C1 segment of cervical spinal cord (tissue), 14 donors: ENCODE data around the gene UFM1.
A peak's percentile ranks its signal among the peaks of the same experiment; 100 is the strongest.
"Not testable (repeated sequence)": the region's sequence is repeated elsewhere in the genome, so short reads cannot be mapped to it uniquely, and the experiment has no call there.

Experiments
- DNase-seq, 14 donors: peaks; one replicate each; lab custom pipeline; 2025; lab: John Stamatoyannopoulos, UW

Gene UFM1

GRCh38 chr13:38349390-38350113, at the start of gene UFM1:
TSS of gene UFM1 (plus strand) at chr13:38349851. CDS start at chr13:38349920, 69 bp downstream.
- peak; percentile 14 to 92 (median 80) for DNase-seq

- no peak for DNase-seq
Observed at GRCh38 chr13:38301236-38301635, 48.4 kb upstream of the UFM1 start.

DNA sequence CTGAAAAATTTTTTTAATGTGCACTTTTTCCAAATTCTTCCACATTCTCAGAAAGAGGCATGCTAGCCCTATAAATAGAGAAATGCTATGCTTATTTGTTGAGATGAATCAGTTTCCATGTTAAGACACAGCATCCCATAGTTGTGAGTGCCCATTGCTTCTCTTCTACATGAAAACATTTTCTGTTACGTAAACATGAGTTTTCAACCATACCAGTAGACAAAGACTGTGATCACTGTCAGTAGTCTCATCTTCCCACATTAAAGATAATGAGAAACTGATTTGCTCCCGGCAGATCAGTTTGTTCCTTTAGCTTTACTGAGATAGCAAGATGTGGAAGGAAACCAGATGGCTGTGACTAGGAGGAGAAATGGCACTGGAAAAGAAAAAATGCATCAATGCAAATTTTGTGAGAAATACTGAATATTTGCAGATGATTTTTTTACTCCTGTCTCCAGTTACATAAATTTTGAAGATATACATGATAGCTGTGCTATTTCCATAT, 45.8 kb upstream of the UFM1 start:
- no peak for DNase-seq

DNA sequence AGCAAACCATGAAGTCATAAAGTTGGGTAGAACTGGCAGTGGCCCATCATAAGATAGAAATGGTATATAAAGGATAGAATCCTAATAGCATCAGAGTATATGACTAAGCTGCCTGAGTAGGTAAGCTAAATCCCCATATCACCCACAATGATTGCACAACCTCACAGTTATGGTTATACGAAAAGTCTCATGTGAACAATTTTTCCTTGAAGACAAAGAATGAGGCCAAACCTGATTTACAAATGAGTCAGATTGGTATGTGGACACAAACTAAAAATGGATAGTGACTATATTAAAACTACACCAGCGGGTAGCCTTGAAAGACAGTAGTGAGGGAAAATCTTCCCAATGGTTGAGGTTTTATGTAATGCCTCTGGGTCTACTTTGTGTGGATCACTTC, 40.9 kb upstream of the UFM1 start:
- no peak for DNase-seq

DNA sequence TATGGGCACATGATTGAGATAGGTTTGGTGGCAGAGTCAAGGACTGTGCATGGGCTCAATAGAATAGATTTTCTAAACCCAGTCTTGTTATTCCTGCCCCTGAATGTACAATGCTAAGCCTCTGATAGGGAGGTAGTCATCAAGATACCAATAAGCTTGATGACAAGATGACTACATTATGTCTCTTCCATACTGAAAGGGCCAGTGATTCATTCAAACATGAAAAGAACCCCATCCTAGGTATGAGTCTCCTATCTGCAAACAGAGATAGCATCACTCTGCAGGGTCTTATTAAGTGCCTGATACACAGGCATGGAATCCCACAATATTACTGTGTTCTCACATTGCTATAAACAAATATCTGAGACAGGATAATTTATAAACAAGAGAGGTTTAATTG, 40.3 kb upstream of the UFM1 start:
- no peak for DNase-seq

DNA sequence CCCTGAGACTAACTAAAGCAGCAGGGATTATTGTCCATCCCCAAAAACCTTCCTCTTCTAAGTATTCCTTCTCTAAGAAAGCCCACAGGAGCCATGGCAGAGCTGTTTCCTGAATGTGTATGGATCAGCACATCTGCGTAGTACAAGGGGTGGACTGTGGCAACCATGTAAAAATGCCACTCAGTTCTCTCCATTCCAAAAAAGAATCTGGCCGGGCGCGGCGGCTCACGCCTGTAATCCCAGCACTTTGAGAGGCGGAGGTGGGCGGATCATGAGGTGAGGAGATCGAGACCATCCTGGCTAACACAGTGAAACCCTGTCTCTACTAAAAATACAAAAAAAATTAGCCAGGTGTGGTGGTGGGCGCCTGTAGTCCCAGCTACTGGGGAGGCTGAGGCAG, 38.5 kb upstream of the UFM1 start:
- DNase-seq = not testable (repeated sequence)

GRCh38 chr13:38316129-38316528, 33.5 kb upstream of the UFM1 start:
- no peak for DNase-seq

- no peak for DNase-seq
Observed at GRCh38 chr13:38321654-38322053, 28.0 kb upstream of the UFM1 start.

DNA sequence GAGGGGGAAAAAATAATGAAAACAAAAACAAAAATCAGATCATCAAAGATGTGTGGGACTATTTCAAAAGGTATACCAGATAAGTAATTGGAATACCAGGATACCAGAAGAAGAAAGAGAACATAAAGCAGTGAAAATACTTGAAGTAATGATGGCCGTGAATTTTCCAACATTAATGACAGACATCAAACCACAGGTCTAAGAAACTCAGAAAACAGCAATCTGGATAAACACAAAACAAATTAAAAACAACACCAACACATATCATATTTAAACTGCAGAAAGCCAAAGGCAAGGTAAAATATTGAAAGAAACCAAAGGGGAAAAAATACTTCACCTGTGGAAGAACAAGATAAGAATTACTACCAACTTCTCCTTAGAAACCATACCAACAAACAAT, 24.2 kb upstream of the UFM1 start:
- no peak for DNase-seq

- no peak for DNase-seq
Observed at GRCh38 chr13:38328699-38329098, 21.0 kb upstream of the UFM1 start.

DNA sequence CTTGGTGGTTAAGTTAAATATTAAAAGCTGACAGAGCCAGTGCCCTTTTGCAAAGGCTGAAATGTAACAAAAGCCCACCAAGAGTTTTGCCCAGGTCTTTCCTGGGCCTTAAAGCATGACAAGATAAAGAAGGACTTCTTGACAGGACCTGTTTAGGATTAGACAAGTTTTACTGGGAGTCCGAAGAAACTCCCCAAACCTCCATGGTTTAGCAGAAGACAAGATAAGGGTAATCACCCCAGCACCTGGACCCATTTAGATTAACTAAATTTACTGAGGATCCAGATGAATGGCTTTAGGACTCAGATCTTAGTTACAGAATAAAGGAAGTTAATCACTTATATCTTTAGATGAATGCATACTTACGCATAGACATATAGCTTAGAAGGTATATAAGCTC, 14.8 kb upstream of the UFM1 start:
- no peak for DNase-seq

DNA sequence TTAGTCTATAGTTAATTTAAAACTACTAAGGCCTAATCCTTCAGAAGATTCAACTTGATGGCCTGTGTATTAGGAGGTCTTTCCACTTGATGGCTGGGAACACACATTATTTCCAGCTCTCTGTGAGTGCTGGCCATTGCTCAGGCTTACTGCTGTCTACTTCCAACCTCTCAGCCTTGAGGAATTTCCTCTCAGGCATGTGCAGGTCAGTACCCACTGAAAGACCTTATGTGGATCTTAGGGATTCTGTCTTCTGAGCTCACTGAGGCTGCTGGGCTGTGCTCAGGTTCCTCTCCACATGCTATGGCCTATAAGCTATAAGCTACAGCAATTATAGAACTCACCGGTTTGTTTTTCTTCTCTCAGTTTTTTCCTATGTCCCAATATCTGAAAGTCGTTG, 11.6 kb upstream of the UFM1 start:
- DNase-seq = no peak

DNA sequence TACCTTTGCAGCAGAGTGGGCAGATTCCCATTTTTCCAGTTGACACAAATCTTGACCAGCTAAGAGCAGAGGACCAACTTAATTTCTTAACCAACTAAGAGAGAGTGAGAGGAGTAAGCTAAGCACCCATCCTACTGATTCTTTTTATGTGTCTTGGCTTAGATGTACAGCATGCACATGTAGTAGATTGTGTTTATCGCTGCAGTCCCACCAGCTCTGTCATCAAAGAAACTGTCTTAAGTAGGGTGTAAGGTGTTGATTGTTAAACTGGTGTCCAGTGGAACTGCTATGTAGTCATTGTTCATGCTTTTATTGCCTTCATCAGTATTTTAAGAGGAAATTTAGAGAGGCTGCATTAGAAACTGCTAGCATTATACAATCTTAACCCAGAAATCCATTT, 9.0 kb upstream of the UFM1 start:
- DNase-seq = no peak

- DNase-seq = no peak
Observed at GRCh38 chr13:38341149-38341692, 8.4 kb upstream of the UFM1 start.

GRCh38 chr13:38346764-38347163, 2.9 kb upstream of the UFM1 start:
- no peak for DNase-seq

GRCh38 chr13:38348861-38349389, 726 bp upstream of the UFM1 start:
- DNase-seq = peak in 2 of 14 donors; percentile 42

DNA sequence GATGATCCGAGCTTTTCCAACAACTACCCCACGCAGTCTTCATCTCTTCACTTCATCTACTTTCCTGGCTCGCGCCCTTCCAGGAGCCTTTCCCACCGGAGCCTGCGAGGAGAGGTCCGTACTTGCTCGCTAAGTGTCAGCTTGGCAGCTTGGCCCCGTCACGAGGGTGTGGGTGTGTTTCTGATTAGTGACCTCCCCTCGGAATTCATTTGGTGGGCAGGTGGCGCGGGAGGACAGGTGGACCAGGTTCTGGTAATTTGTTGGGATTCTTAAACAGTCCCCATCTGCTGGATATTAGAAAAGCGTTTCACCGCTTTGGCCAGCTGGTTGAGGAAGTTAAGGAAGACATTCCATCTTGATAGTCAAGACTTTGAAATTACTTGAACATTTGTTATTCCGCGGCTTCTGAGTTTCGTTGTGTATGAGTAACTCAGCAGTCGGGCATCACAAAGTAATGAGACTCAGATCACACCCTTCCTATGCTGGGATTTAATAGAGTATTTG, 515 bp downstream of the UFM1 start:
- peak in 8 of 14 donors; percentile 14 to 82 (median 66) for DNase-seq

- no peak for DNase-seq
Observed at GRCh38 chr13:38355595-38356119, 6.0 kb downstream of the UFM1 start.

DNA sequence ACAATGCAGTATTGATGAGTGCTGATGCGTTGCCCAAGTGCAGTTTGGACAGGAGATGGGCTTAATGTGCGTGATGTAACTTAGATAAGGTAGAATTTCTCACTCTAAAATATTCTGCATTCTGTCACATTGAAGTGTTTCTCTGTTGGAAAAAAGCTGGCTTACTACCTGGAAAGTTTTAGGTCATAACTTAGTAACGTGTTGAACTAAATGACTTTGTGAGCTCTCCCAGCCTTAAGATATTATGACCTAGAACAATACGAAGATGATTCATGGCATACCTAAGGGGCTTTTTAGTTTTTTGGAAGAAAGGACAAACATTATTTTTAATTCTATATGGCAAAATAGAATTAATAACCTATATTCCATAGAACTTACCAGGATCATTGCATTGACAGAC, 9.0 kb downstream of the UFM1 start:
- DNase-seq = no peak

DNA sequence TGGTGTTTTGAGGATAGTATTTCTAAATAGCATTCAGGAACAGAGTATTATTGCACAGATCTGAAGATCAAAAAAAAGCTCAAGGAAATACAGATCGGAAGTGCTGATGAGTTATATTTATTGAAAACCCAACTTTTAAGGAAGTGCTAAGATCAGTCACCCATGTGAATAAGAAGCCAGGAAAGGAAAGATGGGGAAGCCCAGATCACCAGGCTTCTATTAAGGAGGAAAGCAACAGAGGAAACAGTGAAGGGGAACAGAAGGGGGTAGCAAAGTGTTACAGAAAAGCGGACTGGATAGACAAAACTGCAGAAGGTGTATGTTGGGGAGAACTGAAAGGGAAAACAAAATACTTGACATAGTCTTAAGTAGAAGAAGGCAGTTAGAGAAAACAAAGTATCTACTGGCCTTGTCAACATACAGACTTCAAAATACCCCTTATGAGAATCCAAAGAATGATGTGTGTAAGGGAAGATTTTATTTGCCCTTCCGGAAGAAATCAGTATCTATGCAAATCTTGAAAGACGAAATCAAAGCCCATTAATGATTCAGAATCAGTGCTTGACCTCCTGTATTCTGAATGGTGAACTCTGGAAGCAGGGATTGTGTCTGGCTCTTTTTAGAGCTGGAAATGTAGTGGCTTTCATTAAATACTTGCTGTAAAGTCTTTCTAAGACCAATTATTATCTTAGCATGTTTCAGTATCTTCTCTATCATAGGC, 12.1 kb downstream of the UFM1 start:
- no peak for DNase-seq

DNA sequence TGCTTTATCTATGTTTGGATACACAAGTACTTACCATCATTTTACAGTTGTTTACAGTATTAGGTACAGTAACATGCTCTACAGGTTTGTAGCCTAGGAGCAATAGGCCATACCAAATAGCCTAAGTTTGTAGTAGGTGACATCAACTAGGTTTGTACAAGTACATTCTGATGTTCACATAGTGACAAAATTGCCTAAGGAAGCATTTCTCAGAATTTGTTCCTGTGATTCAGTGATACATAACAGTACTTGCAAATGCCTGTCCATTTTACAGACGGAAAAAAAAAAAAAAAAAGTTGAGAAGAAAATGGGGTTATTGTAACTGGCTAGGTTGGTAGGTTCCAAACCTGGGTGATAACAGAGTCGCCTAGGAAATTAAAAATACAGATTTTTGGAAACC, 13.6 kb downstream of the UFM1 start:
- no peak for DNase-seq

- not testable (repeated sequence) for DNase-seq
Observed at GRCh38 chr13:38363746-38364145, 14.1 kb downstream of the UFM1 start.
